HG03066 (cell line): ENCODE data around the gene PDCD11.

Experiments used
- ATAC-seq: cut with Tn5 transposase; IDR thresholded peaks from one replicate; pipeline ENCODE4 v1.9.1; 2021; ENCODE audit warnings: low read depth; ENCODE audit not compliant: unreplicated experiment

The PDCD11 gene

GRCh38 chr10:103450201-103450695 is 53.8 kb downstream of the PDCD11 start:
- no peak for ATAC-seq

- no peak for ATAC-seq
Measured at GRCh38 chr10:103451091-103451813, 54.8 kb downstream of the PDCD11 start.

GRCh38 chr10:103451831-103452505 is 55.5 kb downstream of the PDCD11 start, which contains the start of gene CALHM2:
CALHM2 (minus strand) TSS chr10:103452370; CDS start chr10:103449941, 2,429 bp downstream.
- ATAC-seq: peak; percentile 77

GRCh38 chr10:103452506-103453230 is 56.2 kb downstream of the PDCD11 start:
- ATAC-seq: no peak

GRCh38 chr10:103454026-103454425 is 57.6 kb downstream of the PDCD11 start:
- ATAC-seq: no peak

- ATAC-seq: no peak
Measured at GRCh38 chr10:103455235-103455634, 58.8 kb downstream of the PDCD11 start.

GRCh38 chr10:103456074-103456660 is 59.7 kb downstream of the PDCD11 start:
- ATAC-seq: no peak

GRCh38 chr10:103457176-103457712 is 60.8 kb downstream of the PDCD11 start:
- no peak for ATAC-seq

GRCh38 chr10:103457896-103458583 is 61.6 kb downstream of the PDCD11 start:
- no peak for ATAC-seq

- peak; percentile 85 for ATAC-seq
Measured at GRCh38 chr10:103458720-103459119, 62.3 kb downstream of the PDCD11 start, which contains the start of gene CALHM1. CALHM1 (minus strand) TSS chr10:103458900; CDS start chr10:103458751, 149 bp downstream.

GRCh38 chr10:103459615-103460014 is 63.2 kb downstream of the PDCD11 start:
- ATAC-seq: no peak

- ATAC-seq: no peak
Measured at GRCh38 chr10:103463499-103463898, 67.1 kb downstream of the PDCD11 start.

- ATAC-seq: no peak
Measured at GRCh38 chr10:103465411-103466179, 69.2 kb downstream of the PDCD11 start.

GRCh38 chr10:103466734-103467133 is 70.3 kb downstream of the PDCD11 start:
- no peak for ATAC-seq

- no peak for ATAC-seq
Measured at GRCh38 chr10:103467406-103467805, 71.0 kb downstream of the PDCD11 start.

GRCh38 chr10:103469201-103469600 is 72.8 kb downstream of the PDCD11 start:
- no peak for ATAC-seq

- peak; percentile 80 for ATAC-seq
Measured at GRCh38 chr10:103470761-103471653, 74.6 kb downstream of the PDCD11 start.

GRCh38 chr10:103472005-103472404 is 75.6 kb downstream of the PDCD11 start:
- ATAC-seq: no peak
